HG02798 (cell line): ENCODE data around the gene MRTFA.
"Not testable (repeated sequence)": the region's sequence is repeated elsewhere in the genome, so short reads cannot be mapped to it uniquely, and the experiment has no call there.

Experiments used
- ATAC-seq: cut with Tn5 transposase; IDR thresholded peaks from one replicate; pipeline ENCODE4 v1.9.1; 2021; ENCODE audit warnings: mild to moderate bottlenecking; ENCODE audit not compliant: unreplicated experiment, poor library complexity

Gene MRTFA

DNA sequence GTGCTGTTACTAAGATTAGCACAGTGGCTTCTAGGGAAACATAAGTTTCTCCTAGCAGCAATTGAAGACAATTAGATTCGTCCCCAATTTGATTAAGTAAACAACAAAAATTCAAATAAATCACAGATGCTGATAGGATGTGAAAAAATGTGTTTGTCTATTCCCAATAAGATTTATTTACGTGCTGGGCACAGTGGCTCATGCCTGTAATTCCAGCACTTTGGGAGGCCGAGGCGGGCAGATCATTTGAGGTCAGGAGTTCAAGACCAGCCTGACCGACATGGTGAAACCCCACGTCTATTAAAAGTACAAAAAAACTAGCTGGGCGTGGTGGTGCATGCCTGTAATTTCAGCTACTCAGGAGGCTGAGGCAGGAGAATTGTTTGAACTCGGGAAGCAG is 128.5 kb downstream of the MRTFA start:
- not testable (repeated sequence) for ATAC-seq

DNA sequence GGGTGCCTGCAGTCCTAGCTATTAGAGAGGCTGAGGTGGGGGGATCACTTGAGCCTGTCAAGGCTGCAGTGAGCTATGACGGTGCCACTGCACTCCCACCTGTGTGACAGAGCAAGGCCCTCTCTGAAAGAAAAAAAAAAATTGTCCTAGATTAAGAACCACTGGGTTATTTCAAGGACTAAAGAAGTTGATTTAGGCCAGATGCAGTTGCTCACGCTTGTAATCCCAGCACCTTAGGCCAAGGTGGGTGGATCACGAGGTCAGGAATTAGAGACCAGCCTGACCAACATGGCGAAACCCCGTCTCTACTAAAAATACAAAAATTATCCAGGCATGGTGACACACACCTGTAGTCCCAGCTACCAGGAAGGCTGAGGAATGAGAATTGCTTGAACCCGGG is 129.0 kb downstream of the MRTFA start:
- ATAC-seq: no peak

DNA sequence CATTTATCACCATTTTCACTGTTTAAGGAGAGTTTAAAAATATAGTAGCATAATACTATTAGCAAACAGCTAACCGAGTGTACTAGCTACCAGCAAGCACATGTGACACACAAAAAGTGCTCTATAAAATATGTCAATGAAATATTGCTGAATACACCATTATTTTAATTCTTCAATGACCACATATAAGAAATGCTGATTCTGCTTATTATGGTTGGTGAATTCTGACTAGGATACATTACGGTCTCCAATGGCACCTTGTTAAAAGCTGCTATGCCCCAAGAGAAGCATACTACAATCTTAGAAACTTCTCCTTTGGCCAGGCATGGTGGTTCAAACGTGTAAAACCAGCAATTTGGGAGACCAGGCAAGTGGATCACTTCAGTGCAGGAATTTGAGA is 129.8 kb downstream of the MRTFA start:
- ATAC-seq: no peak

DNA sequence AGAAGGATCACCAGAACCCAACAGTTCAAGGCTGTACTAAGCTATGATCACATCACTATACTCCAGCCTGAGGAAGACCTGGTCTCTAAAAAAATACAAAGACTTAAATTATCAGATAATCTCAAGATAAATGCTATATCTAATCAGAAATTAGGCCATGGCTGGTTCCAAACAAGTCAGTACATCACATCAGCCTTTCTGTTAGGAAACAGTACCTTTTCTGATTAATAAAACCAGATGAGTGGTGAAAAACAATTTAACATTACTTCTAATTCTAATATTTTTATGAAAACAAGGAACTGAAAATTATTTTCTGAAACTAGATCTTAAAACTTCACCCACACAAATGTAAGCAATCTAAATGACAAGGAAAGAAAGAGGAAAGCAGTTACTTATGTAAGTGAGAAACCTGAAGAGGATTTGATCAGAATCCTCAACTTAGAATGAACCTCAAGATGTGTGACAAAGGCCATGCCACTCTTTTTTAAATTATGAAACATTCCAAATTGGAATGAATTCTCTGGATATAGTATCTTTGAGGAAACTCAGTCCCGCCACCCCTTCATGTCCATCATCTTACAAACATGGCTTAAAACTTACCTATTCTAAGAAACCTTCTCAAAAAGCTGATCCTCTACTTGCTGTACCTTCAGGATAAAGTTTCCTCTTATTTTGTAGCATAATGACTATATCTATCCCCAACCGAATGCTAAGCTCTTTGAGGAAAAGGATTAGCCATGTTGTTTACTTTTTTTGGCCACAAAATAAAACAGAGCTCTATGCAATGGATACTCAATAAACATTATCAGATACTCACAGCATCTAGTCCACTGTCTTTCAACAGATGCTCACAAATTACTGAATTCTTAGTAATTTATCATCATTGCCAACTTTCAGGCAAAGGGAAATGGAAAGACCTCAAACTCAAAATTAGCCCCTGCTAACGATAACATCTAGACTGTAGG is 132.0 kb downstream of the MRTFA start:
- no peak for ATAC-seq

DNA sequence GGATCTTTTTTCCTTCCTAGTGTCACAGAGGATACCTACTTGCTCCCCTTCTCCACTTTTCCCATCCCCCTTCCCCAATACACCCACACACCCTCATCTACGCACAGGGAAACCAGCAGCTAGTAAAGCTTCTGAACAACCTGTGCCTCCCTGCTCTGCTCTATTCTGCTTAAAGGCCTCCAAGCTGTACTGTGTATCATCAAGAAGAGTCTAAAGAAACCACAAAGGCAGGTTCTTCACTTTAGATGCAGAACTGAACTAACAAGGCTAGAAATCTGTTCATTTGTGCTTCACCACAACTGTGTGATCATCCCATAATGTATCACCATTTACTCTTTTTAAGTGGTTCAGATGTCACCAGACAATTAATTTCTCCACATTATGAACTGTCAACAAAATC is 133.6 kb downstream of the MRTFA start:
- ATAC-seq: no peak

DNA sequence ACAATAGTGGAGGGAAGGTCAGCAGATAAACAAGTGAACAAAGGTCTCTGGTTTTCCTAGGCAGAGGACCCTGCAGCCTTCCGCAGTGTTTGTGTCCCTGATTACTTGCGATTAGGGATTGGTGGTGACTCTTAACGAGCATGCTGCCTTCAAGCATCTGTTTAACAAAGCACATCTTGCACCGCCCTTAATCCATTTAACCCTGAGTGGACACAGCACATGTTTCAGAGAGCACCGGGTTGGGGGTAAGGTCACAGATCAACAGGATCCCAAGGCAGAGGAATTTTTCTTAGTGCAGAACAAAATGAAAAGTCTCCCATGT is 136.1 kb downstream of the MRTFA start:
- not testable (repeated sequence) for ATAC-seq

DNA sequence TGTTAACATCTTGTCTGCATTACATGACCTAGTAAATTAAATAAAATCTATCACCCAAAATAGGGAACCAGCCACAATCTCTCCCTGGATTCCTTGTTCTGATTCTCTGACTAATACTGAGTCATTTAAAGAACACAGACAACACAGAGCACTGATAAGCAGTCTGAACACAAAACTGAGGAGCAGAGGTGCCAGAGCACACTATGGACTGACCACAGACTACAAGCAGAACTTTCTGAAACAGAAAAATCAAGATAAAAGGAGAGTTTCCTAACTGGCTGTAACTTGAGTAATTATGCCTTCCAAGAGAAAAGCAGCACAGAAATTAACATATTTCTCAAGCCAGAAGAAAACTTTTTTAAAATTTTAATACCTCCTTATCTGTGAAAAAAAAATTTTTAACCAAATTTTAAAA is 137.3 kb downstream of the MRTFA start:
- ATAC-seq: peak; percentile 43

DNA sequence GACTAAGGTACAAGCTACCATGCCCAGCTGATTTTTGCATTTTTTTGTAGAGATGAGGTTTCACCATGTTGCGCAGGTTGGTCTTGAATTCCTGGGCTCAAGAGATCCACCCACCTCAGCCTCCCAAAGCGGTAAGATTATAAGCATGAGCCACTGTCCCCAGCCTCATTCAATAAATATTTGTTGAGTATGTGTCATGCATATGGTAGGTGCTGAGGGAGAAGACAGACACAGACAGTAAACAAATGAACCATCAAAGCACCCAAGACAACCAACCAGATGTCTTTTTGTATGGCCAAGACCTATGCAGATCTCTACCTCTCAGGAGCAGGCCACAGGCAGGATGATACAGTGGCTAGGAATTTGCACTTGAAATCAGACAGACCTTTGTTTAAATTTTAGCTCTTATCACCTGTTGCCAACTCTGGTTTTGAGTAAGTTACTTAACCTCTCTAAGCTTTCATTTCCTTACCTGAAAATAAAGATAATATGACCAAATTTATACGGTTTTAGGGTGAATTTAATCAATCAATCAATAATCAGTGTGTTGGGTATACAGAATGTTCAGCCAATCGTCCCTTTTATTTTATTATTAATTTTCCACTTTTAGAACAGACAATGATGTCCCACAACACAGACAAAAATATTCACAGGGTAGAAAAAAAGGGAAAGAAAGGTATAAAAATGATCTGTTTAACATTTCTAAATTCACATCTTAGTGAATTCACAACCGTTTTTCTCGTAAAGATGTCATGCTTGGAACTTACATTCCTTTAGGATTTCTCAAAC is 137.9 kb downstream of the MRTFA start:
- ATAC-seq: no peak

DNA sequence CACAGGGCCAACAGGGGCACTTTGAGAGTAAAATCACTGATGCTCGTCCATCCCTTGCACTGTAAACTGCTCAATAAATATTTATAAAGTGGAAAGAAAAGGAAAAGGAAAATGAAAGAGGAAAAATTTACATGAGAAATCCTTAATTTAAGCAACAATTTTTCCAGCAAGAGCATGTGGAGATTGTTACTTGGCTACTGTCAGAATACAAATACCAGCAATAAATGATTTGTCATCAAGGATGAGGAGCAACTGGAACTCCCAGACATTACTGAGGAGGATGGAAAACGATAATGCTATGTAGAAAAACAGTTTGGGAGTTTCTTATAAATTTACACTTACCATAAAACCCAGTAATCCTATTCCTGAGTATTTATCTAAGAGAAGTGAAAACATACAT is 143.1 kb downstream of the MRTFA start:
- no peak for ATAC-seq

DNA sequence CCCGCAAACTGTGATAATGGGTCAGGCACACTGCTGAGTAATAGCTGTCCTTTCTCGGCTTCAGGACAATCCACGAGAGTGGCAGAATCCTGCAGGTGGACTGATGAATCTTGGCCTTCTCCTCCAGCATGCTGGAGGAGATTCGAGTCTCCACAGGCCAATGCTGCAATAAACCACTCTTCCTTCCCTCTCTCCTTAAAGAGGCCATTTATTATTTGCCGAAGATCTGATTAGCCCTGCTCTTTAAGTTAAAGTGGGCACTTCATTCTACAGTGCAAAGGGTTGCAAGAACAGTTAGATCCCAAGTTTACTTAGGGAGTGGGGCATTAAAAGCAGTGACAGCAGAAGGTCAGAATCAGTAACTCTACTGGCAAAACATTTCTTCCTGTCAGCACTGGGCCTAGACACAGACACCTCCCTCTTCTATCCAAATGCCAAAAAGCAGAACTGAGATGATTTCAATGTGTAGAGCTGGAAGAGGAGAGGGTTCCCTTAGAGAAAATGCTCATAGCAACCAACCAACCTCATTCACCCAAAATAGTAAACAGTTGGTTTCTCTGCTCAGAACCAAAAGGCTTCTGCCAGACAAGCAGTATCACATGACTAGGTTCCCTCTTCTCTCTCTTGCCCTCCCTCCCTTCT is 144.4 kb downstream of the MRTFA start:
- peak; percentile 90 for ATAC-seq

DNA sequence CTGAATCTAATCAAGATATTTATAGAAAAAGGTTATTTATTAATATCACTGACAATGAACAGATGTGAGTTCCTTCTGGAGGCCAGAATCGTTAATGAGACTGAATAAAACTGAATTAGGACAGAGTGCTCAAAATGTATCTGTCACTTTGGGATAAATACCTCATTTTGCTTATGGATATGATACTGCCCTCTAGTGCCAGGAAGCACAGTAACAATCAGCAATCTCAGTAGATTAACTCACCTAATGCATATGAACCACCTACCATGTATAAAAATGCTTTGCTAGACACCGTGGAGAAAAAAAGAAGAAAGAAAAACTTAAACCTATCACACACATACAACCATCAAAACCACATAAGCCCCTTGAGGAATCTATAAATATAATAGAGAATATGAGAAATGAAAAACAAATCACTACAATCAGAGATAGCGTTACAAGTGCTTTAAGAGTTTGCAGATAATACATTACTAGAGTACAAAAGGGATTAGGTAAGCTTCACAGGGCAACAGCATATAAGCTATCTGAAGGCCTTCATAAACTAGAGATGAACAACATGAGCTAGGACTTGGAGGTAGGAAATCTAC is 148.8 kb downstream of the MRTFA start:
- no peak for ATAC-seq

DNA sequence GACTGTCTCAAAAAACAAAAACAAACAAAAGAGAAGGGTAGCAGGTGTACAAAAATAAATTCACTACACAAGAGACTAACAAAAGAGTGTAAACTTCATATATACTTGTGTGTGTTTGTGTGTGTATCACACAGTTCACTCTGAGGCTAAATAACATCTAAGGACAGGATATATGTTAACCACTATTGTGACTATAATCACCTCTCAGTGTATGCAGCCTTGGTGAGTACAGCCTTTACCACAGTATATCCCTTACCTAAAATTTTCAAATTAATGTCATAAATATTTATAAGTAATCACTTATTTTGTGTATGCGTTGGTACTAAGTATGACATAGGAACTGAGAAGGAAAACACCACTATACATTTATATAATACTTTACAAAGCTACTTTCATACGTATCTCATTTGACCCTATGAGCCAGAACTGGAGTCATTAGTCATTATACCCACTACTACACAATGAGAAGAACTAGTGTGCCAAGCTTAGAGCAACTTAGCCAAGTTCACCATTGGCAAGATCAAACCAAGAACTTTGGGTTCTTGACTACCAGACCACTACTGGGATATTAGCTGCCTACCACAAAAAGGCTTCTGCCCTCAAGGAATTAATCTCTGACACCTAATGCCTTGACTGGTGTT is 149.4 kb downstream of the MRTFA start:
- no peak for ATAC-seq

DNA sequence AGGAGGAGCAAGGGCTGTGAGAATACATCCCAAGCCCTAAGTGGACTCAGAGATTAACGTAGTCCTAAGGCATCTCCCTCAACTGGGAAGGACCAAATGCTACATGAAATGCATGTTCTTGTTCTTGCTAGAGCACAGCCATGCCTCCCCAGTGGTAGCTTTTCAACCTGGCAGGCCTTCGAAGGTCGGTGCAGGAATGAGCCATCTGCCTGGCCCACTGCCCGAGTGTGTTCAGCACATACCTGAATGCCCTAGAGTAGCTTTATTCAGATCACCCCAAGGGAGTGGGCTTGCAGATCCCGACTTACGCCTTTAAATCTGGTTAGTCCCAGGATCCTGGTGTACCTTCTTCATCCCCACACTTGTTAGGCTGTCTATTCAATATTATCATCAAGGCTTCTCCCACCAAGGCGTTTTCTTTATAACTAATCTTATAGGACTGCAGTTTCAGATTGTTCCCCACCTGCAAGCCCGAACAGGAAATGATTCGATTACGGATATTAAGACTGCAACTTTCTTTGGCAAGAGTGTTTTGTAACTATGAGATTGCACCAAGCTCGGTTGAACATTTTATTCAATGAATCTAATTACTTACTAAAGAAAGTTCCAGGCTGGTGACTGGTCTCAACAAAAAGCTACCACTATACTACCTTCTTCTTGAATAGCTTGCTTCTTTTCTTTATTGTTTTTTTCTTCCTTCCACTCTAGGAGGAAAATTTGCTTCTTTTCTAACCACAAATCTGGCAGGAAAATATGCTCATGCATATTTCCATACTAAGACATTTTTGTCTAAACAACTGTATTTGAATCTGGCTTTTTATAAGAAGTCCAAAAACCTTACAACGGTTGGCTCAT is 150.5 kb downstream of the MRTFA start:
- no peak for ATAC-seq

DNA sequence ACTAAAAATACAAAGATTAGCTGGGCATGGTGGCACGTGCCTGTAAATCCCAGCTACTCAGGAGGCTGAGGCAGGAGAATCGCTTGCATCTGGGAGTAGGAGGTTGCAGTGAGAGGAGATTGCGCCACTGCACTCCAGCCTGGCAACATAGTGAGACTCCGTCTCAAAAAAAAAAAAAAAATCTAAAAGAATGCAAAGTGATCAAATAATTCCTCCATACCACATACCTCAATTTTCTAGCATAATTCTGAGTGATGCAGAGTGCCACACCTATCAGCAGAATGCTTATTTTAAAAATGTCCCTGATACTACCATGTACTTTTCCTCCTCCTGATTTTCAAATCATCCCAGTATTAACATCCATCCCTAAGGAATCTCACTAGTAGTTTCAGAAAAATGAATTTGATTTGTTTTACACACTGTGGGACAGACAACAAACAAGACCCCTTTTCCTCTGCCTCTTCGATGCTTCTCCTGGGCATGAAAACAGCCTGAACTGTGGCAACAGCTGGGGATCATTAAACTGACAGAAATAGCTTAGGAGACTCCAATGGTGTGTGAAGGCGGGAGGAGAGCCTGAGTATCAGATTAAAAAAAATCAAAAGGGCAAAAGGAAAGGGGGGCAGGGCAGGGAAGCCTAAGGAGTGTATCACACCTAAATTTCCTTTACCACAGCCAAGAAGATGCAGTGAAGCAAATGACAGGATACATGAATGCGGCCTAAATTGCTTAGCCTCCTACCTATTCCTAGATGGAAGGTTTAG is 151.4 kb downstream of the MRTFA start:
- no peak for ATAC-seq

DNA sequence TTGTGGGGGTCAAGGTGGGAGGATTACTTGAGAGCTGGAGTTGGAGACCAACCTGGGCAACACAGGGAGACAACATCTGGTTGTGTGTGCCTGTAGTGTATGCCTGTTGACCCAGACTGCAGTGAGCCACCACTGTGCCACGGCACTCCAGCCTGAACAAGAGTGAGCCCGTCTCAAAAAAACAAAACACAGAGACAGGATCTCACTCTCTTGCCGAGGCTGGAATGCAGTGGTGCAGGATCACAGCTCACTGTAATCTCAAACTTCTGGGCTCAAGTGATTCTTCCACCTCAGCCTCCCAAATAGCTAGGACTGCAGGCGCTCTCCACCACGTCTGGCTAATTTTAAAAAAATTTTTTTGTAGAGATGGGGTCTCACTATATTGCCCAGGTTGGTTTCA is 153.6 kb downstream of the MRTFA start:
- ATAC-seq: no peak

DNA sequence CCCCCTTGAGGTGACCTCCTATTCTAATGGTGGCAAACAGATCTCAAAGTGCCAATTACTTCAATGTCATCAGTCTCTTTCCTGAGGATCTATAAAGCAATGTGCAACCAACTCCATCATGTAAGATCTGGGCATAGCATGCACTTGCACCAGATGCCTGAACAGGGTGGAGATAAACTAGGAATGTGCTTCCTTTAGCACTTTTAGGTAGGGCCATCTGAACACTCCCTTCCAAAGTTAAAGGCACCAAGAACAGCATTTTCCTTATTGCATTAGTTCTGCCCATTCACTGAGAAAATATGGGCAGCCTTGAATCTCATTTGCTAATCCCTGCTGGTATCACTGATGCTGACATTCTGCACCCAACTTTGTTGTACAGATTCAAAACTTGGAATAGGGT is 154.1 kb downstream of the MRTFA start:
- no peak for ATAC-seq

DNA sequence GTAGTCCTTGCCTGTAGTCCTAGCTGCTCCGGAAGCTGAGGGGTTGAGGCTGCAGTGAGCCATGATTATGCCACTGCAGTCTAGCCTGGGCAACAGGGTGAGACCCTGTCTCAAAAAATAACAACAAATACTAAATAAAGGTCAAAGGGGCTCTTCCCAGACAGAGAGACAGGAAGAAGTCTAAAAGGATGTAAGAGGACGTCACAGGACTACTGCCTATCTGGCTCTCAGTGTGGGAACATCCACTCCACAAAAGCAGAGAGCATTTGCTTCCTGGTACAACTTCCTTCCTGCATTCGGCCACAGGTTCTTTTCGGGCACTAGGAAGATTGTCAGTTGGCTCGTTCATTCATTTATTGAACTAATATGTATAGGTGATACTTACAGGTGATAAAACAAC is 155.5 kb downstream of the MRTFA start:
- ATAC-seq: no peak

DNA sequence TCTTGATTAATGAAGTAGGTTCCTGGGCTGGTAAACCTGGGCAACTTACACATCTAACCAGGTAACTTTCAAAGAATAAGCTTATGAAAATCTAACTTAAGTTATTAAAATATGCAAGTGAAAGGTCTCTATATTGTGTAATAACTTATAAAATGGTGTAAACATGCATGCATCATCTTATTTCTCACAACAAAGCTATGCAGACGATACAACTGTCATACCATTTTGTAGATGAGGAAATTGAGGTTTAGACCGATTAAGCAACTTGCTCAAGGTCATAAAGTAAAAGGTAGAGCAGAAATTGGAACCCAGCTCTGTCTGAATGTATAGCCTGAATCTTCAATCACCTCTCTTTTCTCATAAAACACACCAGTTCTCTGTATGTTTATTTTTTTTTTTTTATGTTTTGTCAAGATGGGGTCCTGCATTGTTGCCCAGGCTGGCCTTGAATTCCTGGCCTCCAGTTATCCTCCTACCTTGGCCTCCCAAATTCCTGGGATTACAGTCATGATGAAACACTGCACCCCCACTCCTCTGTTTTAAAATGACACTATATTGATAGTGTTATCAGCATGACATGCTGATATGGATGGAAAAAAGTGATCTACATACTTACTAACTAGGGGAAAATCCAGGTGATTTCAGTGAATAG is 156.5 kb downstream of the MRTFA start:
- ATAC-seq: no peak
